ENCODE measurements around the gene FKBP4.

The FKBP4 gene

DNA sequence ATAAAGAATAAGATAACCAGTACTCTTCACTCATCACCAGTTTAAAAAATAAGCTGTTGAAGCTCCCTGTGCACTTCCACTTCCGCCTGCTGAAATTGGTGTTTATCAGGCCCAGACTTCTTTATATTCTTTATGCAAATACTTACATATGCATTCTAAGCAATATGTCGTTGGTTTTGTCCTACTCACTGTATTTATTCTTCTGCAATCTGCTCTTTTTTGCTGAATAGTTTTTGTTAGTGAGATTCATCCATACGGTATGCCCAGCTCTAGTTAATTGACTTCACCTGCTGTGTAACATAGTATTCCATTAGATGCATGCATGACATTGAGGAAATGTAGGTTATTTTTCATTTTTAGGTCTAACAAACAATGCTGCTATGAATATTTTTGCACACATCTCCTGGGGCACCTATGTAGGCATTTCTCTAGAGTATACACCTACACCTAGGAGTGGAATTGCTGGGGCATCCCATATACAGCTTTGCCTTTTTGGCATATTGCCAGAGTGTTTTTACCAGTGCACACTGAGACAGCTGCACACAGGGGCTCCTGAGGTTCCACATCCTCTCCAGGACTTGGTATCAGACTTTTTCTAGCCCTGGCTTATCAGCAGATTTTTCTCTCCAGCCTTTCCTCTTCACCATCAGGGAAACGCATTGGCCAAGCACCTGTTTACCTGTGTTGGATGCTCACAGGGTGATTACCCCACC is 41.1 kb downstream of the FKBP4 start:
- ChIA-PET CTCF (interaction anchor here (1.3 to 3.3 kb wide), 5 partner anchors 10 to 22 kb away, joined by 3 to 11 read pairs (median 4); no protein-coding TSS in a partner anchor), POLR2A (no interaction called here)
- DNase-seq (ENCODE audit: extremely low spot score) = no peak
- TF ChIP-seq, protein P1, sequence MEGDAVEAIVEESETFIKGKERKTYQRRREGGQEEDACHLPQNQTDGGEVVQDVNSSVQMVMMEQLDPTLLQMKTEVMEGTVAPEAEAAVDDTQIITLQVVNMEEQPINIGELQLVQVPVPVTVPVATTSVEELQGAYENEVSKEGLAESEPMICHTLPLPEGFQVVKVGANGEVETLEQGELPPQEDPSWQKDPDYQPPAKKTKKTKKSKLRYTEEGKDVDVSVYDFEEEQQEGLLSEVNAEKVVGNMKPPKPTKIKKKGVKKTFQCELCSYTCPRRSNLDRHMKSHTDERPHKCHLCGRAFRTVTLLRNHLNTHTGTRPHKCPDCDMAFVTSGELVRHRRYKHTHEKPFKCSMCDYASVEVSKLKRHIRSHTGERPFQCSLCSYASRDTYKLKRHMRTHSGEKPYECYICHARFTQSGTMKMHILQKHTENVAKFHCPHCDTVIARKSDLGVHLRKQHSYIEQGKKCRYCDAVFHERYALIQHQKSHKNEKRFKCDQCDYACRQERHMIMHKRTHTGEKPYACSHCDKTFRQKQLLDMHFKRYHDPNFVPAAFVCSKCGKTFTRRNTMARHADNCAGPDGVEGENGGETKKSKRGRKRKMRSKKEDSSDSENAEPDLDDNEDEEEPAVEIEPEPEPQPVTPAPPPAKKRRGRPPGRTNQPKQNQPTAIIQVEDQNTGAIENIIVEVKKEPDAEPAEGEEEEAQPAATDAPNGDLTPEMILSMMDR (IDR thresholded peaks at IDR 0.05; ENCODE audit: control extremely low read depth, extremely low read depth, low read depth, missing control alignments) = no peak

- ChIA-PET CTCF (interaction anchor here (1.5 to 3.3 kb wide), 4 partner anchors 9 to 22 kb away, joined by 3 to 11 read pairs (median 4); no protein-coding TSS in a partner anchor), POLR2A (no interaction called here)
- TF ChIP-seq, protein P1 (IDR thresholded peaks at IDR 0.05; ENCODE audit: control extremely low read depth, extremely low read depth, low read depth, missing control alignments) = no peak
- DNase-seq (ENCODE audit: extremely low spot score) = no peak
Observed at GRCh38 chr12:2836574-2836973, 41.8 kb downstream of the FKBP4 start.

DNA sequence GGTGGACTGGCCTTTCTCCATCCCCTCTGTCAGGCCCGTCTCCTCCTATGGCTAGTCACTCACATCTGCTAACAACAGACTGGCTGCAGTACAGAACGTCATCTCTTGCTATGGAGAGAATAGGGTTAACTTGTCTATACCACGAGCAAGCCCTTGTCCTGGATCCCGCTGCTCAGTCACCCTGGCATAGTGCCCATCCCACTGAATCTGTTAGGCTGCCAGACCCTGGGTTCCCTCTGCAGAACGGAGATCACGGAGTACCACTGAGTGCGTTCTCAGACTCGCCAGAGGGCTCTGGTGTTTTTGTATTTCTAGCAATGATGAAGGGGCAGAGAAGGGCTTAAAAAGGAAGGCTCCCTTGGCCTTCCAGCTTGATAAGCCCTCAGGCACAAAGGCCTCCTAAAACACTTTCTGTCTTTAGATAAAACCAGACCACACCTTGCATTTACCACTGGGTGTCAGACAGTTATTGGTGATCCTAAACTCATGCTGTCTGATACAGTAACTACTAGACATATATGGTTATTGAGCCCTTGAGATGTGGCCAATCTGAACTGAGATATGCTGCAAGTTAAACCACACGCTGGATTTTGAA is 46.4 kb downstream of the FKBP4 start:
- no peak for DNase-seq (ENCODE audit: extremely low spot score)
- POLR2A ChIA-PET = no interaction called here
- CTCF ChIA-PET = no interaction called here
- TF ChIP-seq, protein P1 (IDR thresholded peaks at IDR 0.05; ENCODE audit: control extremely low read depth, extremely low read depth, low read depth, missing control alignments) = no peak

DNA sequence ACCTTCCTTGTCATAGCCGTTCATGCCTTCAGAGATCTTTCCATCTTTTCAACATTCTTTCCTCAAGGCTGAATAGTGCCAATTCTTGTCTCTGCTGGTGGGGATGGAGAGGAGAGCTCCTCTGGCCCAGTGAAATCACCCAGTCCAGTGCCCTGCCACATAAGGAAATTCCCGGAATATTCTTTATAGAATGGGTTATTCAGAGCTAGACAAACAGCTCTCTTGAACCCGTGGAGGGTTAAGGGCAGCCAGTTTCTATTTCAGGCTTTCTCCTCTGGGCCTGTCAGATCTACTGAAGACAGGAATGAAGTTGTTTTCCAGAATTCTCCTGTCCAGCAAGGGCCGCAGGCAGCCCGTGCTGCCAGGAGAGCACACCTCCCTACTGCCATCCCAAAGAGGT is 48.2 kb downstream of the FKBP4 start:
- POLR2A ChIA-PET = no interaction called here
- CTCF ChIA-PET = interaction anchor here (1.2 to 1.3 kb wide), 2 partner anchors 11 to 101 kb away, joined by 4 to 6 read pairs; no protein-coding TSS in a partner anchor
- TF ChIP-seq, protein P1 (IDR thresholded peaks at IDR 0.05; ENCODE audit: control extremely low read depth, extremely low read depth, low read depth, missing control alignments) = no peak
- DNase-seq (ENCODE audit: extremely low spot score) = no peak

DNA sequence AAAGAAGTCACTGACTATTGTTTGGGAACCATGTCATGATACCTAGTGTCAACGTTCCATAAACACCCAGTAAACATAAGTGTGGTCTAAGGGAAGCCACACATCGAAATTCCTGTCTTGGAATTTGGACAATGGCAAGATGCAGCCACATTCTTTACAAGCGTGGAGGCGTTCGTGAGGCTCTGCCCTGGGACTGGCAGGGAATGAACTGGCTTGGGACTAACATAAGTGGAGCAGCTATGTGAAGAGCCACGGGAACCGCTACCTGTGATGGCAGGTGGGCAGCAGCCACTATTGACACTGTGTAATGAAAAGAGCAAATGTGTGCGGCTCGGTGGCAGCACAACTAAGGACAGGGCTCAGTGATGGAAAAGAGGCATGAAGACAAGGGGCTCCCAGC is 50.0 kb downstream of the FKBP4 start:
- DNase-seq (ENCODE audit: extremely low spot score) = no peak
- POLR2A ChIA-PET = no interaction called here
- CTCF ChIA-PET = interaction anchor here (1.2 to 2.6 kb wide), 4 partner anchors 10 to 189 kb away, joined by 3 to 20 read pairs (median 6); no protein-coding TSS in a partner anchor
- TF ChIP-seq, protein P1 (IDR thresholded peaks at IDR 0.05; ENCODE audit: control extremely low read depth, extremely low read depth, low read depth, missing control alignments) = no peak

GRCh38 chr12:2845280-2845679 is 50.5 kb downstream of the FKBP4 start:
- no peak for DNase-seq (ENCODE audit: extremely low spot score)
- TF ChIP-seq, protein P1 (IDR thresholded peaks at IDR 0.05; ENCODE audit: control extremely low read depth, extremely low read depth, low read depth, missing control alignments) = no peak
- CTCF ChIA-PET = interaction anchor here (1.1 to 2.6 kb wide), 6 partner anchors 9 to 188 kb away, joined by 4 to 20 read pairs (median 6); no protein-coding TSS in a partner anchor
- POLR2A ChIA-PET = no interaction called here
